GM19043 (cell line): ENCODE results near the gene IP6K1.
"Not testable (repeated sequence)": the region's sequence is repeated elsewhere in the genome, so short reads cannot be mapped to it uniquely, and the experiment has no call there.

ENCODE experiments used
- ATAC-seq: cut with Tn5 transposase; IDR thresholded peaks from one replicate; pipeline ENCODE4 v1.9.1; 2021; ENCODE audit warnings: low read depth; ENCODE audit not compliant: unreplicated experiment

The IP6K1 gene

DNA sequence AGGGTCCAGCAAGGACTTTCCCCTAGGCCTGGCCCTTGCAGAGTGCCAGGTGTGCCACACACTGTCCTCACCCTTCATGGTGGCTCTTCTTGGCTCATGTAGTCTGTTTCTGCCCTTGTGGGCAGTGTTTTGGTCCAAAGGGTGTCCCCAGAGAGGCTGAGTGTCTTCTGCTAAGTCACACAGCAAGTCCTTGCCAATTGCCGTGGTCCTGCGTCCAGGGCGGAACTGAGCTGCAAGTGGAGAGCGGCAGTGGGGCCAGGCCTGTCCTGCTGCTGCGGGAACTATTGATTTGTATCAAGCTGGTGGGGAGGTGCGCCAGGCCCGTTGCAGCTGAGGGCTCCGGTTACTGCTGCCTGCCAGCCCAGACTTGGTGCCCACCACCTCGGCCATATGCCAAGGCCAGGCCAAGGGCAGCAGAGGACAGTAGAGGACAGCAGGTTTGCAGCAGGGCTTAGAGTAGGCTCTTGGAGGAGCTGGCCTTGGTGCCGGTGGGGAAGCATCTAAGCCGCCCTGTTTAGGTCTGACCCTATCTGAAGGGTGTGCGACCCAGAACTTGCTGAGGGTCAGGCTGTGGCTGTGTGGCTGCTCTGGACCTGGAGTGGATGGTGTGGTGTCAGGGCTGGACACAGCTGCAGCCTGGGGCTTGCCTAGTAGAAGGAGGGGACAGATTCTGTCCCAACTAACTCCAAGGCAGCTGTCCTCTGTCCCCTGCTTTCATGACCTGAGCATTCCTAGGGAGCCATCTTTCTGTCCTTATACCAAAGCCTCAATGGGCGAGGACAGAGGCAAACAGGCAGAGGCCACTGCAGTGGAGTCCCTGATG is 71.4 kb downstream of the IP6K1 start:
- no peak for ATAC-seq

DNA sequence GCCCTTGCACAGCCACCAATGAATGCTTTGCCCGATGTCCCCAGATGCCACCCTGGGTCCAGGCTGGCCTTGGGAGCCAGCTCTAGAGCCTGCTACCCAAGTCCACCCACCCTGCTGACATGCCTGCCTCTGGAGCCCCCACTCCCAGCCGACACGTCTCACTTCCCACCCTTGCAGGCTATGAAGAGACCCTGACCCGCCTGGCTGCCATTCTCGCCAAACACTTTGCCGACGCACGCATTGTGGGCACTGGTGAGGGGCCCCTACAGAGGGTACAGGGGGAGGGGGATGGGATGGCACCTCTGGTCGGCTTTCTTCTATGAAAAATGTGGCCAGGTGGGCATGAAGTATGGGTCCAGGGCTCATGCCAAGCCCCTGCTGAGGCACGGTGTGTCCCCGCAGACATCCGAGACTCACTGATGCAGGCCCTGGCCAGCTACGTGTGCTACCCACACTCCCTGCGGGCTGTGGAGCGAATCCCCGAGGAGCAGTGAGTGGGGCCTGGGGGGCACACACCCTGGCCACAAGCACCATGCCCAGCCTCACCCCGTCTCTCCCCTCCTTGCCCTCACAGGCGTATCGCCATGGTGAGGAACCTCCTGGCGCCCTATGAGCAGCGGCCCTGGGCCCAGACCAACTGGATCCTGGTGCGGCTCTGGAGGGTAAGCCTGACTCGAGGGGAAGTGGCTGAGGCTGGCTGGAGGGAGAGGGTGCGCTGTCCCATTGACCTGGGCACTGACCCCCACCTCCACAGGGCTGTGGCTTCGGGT is 72.8 kb downstream of the IP6K1 start:
- no peak for ATAC-seq

DNA sequence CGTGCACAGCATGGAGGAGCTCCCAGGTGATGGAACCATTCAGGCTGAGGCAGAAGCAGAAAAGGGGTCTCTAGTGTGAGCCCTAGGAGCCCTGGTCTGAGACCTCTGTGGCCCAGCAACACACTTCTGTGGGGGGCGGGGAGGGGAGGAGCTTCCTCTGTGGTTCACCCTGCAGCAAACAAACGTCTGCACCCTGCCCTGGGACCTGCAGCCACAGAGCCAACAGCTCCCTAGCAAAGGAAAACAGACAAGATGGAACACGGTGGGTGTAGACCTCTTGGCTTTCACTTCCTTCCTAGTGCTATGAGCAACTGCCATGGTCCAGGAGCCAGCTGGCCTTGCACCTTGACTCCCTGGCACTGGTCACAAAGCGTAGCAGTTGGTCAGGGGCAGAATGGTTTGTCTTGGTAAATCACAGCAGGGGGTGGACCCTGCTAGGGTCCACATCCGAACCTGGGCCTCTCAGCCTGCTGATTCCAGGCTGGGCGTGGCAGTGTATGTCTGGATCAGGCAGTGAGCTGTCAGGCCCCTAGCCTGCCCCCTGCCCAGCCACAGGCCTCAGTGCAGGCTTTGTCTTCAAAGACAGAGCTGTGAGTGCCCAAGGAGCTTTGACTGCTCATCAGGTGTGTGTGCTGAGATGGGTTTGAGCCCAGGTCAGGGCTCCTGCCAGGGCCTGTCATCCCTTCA is 73.6 kb downstream of the IP6K1 start:
- no peak for ATAC-seq

DNA sequence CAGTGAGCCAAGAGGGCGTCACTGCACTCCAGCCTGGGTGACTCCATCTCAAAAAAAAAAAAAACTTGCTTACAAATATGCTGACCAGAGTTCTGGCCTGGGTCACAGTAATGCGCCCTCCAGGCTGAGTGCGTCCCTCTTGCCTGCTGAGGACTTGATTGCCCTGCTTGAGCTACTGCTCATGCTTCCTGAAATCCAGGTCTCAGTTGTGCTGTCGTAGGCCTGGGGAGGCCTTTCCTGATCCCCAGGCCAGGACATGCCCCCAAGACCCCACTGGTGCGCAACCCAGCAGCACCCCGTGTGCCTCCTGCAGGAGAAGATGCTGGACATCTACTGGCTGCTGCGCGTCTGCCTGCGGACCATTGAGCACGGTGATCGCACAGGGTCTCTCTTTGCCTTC is 74.2 kb downstream of the IP6K1 start:
- no peak for ATAC-seq

DNA sequence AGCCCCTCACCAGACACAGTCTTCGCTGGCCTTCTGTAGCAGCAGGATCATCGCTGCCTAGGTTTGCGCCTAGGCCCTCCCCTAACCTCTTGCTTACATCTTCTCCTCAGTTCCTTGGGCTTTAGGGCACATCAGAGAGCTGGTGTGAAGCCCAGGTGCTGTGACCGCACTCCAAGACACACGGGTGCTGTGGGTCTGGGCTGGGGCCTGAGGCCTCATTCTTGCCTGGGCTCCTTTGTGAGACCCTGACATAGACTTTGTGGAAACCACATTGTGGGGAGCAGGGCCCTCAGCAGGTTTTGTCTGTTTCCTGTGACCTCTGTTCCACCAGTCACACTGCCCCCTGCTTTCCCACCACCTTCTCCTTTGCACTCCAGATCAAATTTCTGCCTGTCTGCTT is 74.9 kb downstream of the IP6K1 start:
- ATAC-seq = no peak

DNA sequence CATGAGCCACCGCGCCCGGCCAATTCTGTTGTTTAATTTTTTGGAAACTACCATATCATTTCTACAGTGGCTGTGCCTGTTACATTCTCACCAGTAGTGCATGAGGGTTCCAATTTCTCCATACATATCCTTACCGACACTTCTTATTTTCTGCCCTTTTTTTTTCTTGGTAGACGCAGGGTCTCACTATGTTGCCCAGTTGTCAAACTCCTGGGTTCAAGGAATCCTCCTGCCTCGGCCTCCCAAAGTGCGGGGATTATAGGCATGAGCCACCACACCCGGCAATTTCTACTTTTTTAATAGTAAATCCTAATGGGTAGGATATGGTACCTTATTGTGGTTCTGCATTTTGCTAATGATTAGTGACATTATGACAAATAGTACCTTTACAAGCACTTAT is 76.5 kb downstream of the IP6K1 start:
- no peak for ATAC-seq

DNA sequence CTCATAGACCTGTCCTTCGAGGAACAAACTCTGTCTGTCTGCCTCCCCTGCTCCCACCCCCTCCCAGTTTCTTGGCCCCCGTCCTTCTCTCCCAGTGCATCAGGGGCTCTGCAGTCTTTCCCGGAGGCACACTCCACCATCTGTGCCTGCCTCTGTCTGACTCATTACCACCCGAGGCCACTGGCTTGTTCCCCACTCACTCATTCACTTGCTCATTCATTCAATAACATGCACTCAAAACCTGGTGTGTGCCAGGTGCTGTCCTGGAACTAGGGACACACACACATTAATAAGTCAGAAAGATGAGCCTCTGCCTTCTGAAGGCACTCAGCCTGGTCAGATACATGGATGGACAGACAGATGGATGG is 79.2 kb downstream of the IP6K1 start:
- ATAC-seq = no peak

DNA sequence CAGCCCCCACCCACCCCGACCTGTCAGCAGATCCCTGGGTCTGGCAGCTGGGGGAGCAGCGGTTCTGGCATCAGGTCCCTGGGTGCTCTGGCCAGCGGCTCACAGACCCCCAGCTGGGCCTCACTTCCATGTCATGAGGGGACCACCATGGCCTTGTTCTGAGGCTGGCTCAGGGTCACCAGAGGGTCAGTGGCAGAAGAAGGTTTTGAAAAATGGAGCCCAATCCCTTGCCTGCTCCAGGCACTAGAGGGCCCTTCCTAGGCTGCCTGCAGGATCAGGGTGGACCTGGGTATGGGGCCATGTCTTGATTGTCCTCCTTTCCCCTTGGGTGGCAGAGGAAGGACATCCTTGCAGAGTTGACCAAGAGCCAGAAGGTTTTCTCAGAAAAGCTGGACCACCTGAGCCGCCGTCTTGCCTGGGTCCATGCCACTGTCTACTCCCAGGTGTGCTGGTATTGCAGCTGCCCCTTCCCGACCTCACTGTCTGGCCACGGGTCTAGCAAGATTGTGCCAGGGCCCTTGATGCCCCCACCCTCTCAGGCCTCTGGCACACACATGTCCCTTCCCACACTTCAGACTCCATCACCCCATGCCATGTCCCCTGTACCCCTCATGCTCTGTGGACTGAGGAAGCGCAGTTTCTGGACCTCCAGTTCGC is 79.8 kb downstream of the IP6K1 start:
- no peak for ATAC-seq

DNA sequence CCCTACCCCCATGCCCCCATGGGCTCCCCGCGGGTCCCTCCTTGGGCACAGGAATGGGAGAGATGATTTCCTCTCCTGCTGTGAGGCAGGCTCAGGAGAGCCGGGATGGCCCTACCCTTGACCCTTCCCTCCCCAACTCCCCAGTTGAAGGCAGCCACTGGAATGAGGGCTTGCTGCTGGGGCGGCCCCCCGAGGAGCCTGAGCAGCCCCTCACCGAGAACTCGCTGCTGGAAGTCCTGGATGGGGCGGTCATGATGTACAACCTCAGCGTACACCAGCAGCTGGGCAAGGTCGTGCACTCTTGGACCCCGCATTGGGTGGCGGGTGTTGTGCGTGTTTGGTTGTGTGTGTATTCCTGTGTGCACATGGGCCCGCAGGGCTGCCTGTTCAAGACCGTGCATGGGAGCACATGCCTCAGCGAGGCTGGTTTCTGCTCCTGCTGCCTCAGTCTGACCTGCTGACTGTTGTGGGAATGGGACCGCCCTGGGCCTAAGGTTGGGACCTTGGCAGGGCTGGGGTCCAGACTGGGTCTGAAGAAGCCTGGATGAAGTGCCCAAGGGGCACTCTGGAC is 80.9 kb downstream of the IP6K1 start:
- no peak for ATAC-seq

DNA sequence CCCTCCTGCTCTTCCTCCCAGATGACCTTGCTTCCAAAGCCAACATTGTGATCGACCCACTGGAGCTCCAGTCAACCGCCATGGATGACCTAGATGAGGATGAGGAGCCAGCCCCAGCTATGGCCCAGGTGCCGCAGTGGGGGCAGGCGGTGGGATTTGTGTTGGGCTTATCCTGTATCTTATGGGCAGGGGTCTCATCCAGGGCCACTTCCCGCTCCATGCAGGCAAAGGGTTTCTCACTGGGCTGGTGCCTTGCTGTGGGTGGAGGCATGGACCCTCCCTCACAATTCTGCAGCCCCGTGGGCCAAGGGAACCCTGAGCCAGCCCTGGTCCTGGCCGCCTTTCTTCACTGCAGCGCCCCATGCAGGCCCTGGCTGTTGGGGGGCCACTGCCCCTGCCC is 81.7 kb downstream of the IP6K1 start:
- ATAC-seq = no peak

DNA sequence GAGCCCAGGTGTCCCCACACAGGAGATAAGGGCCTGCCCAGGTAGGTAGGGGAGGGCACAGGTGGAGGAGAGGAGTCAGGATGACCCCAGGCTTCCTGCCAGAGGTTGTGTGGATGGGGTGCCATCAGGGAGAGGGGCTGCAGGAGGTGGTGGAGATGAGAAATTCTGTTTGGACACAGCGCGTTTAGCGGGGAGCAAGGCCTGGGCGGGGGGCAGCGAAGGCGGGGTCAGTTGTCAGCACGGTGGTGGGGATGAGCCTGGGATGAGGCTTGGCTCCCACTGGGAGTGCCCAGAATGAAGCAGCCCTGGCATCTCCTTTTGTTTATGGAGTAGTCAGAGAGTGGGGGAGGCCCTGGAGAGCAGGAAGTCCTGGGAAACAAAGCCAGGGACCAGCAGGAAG is 82.4 kb downstream of the IP6K1 start:
- ATAC-seq = no peak

DNA sequence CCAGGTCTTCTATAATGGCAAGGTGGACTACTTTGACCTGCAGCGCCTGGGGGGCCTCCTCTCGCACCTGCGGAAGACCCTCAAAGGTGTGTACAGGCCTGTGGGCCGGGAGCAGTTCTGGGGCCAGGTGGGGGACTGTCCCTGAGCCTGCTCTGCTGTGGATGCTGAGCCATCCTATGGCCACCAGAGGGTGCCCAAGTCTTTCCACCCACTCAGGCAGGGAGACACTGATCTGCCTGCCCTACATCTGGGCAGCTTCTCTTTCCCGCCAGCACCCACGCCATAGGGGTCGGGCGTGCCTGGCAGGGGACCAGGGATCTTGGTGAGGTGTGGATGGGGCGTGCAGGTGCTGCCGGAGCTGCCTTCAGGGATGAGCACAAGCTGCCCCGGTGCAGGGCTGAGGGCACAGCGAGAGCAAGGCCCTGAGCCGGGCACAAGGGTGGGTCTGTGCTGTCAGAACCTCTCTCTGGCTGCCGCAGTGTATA is 82.9 kb downstream of the IP6K1 start:
- no peak for ATAC-seq

DNA sequence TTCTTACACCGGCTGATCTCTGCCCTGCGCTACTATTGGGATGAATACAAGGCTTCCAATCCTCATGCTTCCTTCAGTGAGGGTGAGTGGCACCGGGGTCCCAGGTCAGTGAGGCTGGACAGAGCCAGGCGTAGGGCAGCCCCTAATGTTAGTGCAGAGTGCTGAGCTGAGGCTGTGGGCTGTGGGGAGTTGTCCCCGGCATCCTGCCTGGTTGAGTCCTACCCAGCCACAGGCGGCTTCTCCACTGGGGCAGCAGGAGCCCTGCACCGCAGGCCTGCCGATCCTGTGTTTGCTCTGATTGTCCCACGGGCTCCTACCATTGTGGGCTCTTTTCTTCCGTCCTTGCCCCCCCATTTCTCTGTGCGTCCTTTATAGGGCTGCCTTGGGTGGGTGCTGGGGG is 83.7 kb downstream of the IP6K1 start:
- ATAC-seq = no peak

DNA sequence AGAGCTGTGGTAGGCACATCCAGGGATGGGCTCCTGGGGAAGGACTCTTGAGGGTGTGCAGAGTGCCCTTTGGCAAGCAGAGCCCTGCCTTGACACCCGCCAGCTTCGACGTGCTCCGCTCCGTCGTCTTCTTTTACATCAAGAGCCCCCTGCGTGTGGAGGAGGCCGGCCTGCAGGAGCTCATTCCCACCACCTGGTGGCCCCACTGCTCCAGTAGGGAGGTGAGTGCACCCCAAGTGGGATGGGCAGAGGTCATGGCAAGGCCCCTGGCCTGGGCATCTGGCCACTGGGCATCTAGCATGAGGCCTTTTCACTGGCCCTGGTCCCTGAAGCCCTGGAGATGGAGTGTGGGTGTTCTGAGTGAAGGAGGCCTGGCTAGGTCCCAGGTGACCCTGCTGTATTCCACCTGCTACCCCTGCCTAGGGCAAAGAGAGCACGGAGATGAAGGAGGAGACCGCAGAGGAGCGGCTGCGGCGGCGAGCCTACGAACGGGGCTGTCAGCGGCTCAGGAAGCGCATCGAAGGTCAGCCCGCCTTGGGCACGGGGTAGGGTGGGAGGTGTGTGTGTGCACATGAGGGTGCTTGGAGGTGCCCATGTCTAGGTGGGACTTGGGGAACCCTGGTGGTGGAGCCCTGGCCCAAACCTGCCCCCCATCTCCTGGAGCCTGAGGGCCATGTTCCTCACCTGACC is 84.8 kb downstream of the IP6K1 start:
- ATAC-seq = no peak

DNA sequence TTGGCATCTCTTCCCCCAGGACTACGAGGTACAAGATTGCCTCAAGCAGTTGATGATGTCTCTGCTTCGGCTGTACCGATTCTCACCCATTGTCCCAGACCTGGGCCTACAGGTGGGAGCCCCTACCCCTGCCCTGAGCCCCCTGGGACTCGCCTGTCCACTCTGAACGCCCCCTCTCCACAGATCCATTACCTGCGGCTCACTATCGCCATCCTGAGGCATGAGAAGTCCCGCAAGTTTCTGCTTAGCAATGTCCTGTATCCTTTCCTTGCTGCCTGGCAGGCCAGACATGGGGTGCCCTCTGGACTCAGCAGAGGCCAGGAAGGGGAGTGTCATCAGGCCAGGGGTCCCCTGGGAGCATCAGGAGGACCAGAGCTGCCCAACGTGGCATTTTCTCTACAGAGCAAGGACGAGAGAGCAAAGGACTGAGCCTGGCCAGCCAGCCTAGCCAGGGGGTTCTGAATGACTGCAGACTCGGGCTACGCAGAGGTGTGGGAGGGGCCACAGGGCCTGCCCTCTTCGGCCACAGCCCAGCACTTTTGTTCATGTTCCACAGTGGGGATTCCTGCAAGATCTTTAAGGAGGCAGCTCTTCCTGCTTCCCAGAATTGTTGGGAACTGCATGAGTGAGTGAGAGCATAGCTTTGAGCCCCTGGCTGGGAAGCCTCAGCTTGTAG is 85.8 kb downstream of the IP6K1 start:
- no peak for ATAC-seq

DNA sequence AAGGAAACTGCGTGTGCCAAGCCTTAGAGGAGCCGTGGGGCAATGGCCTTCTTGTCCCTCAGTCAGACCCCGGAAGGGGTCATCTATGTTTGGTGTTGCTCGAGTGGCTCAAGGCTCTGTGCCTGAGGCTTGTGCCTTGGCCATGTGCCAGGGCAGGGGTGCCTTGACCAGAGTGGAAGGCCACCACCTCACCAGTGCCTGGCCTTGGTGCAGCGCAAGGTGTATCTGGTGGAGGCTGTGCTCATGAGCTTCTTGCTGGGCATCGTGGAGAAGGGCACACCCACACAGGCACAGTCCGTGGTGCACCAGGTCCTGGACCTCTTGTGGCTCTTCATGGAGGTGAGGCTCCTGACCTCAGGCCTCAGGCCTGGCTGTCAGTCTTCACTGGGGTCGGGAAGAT is 86.3 kb downstream of the IP6K1 start:
- ATAC-seq = no peak

DNA sequence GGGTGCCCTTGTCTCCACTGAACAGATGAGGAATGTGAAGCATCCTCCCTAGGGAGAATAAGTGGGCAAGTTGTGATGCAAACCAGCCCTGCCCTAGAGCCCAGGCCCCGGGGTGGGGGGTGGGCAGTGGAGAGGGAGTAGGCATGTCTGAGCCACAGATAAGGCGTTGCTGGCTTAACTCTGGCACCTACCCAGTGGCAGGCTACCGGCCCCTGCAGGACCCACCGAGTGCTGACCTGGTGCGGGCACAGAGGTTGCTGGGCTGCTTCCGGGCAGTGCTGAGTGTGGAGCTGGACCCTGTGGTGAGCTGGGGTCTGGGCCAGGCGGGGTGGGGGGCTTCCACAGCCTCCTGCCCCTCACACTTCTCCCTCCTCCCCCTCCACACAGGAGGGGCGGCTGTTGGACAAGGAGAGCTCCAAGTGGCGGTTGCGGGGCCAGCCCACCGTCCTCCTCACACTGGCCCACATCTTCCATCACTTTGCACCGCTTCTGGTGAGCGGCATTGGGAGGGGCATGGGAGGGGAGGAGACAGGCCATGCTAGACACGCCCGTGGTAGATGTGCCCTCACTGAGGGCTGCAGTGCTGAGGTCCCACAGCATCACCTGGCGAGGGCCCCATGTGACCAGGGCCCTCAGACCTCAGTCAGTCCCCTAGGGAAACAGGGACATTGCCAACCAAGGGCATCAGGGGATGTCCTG is 86.9 kb downstream of the IP6K1 start:
- ATAC-seq = no peak

DNA sequence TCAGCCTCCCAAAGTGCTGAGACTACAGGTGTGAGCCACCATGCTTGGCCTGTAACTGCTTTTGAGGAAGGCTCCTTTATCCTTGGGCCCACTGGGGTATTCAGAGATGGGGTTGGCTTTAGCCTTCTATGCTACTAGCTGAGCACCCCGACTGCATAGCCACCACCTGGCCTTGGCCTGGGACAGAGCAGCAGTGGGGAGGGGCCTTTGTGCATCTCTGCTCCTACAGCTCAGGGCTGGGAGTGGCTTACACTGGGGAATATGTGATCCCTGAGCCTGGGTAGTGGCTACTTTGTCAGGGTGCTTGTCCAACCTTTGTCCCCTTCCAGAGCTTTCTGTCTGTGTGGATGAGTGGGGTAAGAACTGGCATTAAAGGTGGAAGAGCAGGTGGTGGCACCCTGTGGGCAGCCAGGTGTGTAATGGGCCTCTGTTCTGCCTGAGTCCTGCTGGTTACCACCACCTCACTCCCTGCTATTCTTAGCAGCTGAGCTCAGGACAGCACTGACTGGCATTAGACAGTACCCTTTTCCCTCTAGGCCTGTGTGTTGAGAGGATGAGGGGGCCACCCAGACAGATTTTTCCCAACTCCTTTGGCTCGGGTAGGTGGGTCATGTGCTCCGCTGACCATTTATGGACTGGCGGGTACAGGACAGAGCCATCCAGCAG is 90.9 kb downstream of the IP6K1 start:
- ATAC-seq = not testable (repeated sequence)
